ENCODE data around the gene ERC2.
"Not testable (repeated sequence)": the region's sequence is repeated elsewhere in the genome, so short reads cannot be mapped to it uniquely, and the experiment has no call there.

The ERC2 gene

GRCh38 chr3:56316944-56317343, 151.3 kb downstream of the ERC2 start:
- no peak for DNase-seq

GRCh38 chr3:56314842-56315241, 153.4 kb downstream of the ERC2 start:
- no peak for DNase-seq

GRCh38 chr3:56309465-56309864, 158.8 kb downstream of the ERC2 start:
- DNase-seq = no peak

- no peak for DNase-seq
Observed at GRCh38 chr3:56308471-56308870, 159.8 kb downstream of the ERC2 start.

GRCh38 chr3:56304069-56304468, 164.2 kb downstream of the ERC2 start:
- no peak for DNase-seq

- peak in 9 of 56 donors; percentile 1 to 22 (median 6) for DNase-seq
Observed at GRCh38 chr3:56303487-56303886, 164.8 kb downstream of the ERC2 start.

GRCh38 chr3:56302417-56302816, 165.8 kb downstream of the ERC2 start:
- DNase-seq = no peak

GRCh38 chr3:56297281-56297840, 170.9 kb downstream of the ERC2 start:
- DNase-seq = no peak

GRCh38 chr3:56296361-56296760, 171.9 kb downstream of the ERC2 start:
- DNase-seq = no peak

- DNase-seq = no peak
Observed at GRCh38 chr3:56295161-56295560, 173.1 kb downstream of the ERC2 start.

- no peak for DNase-seq
Observed at GRCh38 chr3:56294286-56294685, 174.0 kb downstream of the ERC2 start.

- DNase-seq = no peak
Observed at GRCh38 chr3:56291953-56292352, 176.3 kb downstream of the ERC2 start.

GRCh38 chr3:56291244-56291680, 177.0 kb downstream of the ERC2 start:
- DNase-seq = no peak

- no peak for DNase-seq
Observed at GRCh38 chr3:56290374-56290773, 177.9 kb downstream of the ERC2 start.

GRCh38 chr3:56288258-56288657, 180.0 kb downstream of the ERC2 start:
- no peak for DNase-seq

GRCh38 chr3:56282341-56282740, 185.9 kb downstream of the ERC2 start:
- DNase-seq = no peak

GRCh38 chr3:56277236-56277635, 191.0 kb downstream of the ERC2 start:
- DNase-seq = no peak

GRCh38 chr3:56275120-56275519, 193.1 kb downstream of the ERC2 start:
- DNase-seq = no peak

- no peak for DNase-seq
Observed at GRCh38 chr3:56269755-56270535, 198.3 kb downstream of the ERC2 start.

GRCh38 chr3:56268616-56269383, 199.5 kb downstream of the ERC2 start:
- no peak for DNase-seq

GRCh38 chr3:56261852-56262251, 206.4 kb downstream of the ERC2 start:
- DNase-seq = not testable (repeated sequence)

- DNase-seq = no peak
Observed at GRCh38 chr3:56260262-56260661, 208.0 kb downstream of the ERC2 start.
